Measurements from ENCODE around the gene IL36B. TPM values are rescaled to one million over a fixed set of nuclear protein-coding genes. Genes with fewer than 3 reads are reported as not detected.

Gene IL36B
- total RNA-seq, 1 donor from 2014 or later = not detected

DNA sequence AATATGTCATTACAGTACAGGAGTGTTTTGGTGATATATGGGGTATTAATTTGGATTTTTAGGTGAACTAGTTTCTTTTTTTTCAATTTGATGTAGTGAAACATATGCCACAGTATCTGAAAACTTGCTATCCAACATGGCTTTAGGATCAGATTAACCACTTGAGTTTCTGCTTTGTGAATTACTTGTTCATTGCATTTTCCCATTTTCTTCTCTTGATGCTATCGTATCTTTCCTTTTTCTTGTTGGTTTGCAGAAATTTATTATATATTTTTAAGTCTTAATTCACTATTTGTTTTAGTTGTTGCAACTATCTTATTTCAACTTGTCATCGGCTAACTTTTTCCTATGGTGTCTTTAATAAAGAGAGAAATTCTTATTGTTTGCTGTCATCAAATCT, 38.6 kb downstream of the IL36B start:
- no peak overlapping the region for H3K4me3 Mint-ChIP-seq
- no peak for TF ChIP-seq CTCF (conservative IDR thresholded peaks at IDR 0.05)
- peaks cover 39% of the 10 kb centered on the region for H3K27me3 Mint-ChIP-seq (ENCODE audit: low read depth)
- H3K4me1 Mint-ChIP-seq = peaks cover 8% of the 10 kb centered on the region
- DNase-seq (ENCODE audit: low read depth, low spot score) = no peak
- H3K36me3 Mint-ChIP-seq (ENCODE audit: low read depth) = peaks cover 4% of the 10 kb centered on the region
- peaks cover 22% of the 10 kb centered on the region for H3K9me3 Mint-ChIP-seq
- no peak overlapping the region for H3K27ac Mint-ChIP-seq (ENCODE audit: unreplicated experiment)

DNA sequence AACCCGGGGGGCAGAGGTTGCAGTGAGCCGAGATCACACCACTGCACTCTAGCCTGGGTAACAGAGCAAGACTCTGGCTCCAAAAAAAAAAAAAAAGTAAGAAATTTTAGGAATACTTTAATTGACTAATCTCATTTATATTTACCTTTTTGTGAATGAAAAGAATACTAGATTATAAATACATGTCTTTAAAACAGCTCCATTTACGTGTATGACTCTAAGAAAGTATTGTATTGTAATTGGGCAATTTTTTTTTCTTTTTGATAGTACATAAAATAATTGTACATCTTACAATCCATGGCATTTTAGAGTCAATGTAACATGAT, 39.4 kb downstream of the IL36B start:
- Mint-ChIP-seq H3K27me3 (ENCODE audit: low read depth) (peaks cover 35% of the 10 kb centered on the region), H3K4me3 (no peak overlapping the region), H3K27ac (ENCODE audit: unreplicated experiment) (no peak overlapping the region), H3K4me1 (peaks cover 8% of the 10 kb centered on the region), H3K9me3 (peaks cover 17% of the 10 kb centered on the region), H3K36me3 (ENCODE audit: low read depth) (peaks cover 2% of the 10 kb centered on the region)
- DNase-seq (ENCODE audit: low read depth, low spot score) = no peak
- no peak for TF ChIP-seq CTCF (conservative IDR thresholded peaks at IDR 0.05)

DNA sequence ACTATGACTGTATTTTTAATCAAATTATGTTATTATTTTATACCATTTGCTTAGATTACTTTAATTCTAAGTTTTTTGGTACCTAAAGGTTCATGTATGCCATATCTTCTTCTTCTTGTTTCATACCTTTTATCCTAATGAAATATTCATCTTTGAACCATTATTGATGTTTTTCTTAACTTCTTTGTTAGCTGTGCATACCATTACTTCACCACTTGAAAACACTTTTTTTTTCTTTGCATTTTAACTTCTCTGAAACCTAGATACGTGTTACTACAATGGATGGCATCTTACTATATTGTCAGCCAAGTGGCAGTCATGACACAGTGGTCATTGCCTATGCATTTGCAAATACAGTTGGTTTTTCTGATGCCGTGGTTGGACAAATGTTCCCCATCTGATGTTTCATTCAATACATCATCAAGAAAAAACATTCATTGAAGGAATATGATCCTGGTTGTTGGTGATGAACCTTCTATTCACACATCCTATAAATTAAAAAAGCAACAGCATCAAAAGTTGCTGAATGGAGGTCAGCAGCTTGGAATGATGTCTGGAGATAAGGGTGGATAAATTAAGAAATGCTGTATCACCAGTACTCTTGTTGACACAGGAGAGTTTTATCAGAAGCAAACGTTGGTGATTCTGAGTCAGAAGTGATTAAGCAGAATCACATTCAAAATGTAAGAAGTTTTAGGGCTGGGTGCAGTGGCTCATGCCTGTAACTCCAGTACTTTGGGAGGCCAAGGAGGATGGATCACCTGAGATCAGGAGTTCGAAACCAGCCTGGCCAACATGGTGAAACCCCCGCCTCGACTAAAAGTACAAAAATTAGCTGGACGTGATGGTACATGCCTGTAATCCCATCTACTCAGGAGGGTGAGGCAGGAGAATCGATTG, 40.0 kb downstream of the IL36B start:
- no peak for TF ChIP-seq CTCF (conservative IDR thresholded peaks at IDR 0.05)
- H3K27ac Mint-ChIP-seq (ENCODE audit: unreplicated experiment) = no peak overlapping the region
- no peak overlapping the region for H3K4me3 Mint-ChIP-seq
- H3K27me3 Mint-ChIP-seq (ENCODE audit: low read depth) = peaks cover 31% of the 10 kb centered on the region
- H3K36me3 Mint-ChIP-seq (ENCODE audit: low read depth) = peaks cover 2% of the 10 kb centered on the region
- peaks cover 8% of the 10 kb centered on the region for H3K4me1 Mint-ChIP-seq
- DNase-seq (ENCODE audit: low read depth, low spot score) = no peak
- H3K9me3 Mint-ChIP-seq = peaks cover 17% of the 10 kb centered on the region

DNA sequence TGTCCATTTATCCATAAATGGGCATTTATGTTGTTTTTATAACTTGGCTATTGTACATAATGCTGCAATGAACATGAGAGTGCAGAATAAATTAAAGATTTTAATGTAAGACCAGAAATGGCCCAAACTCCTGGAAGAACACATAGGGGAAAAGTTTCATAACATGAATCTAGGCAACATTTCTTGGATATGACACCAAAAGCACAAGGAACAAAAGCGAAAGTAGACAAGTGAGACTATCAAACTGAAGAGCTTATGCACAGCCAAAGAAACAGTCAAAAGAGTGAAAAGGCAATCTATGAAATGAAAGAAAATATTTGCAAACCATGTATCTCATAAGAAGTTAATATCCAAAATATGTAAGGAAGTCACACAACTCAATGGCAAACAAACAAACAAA, 41.6 kb downstream of the IL36B start:
- TF ChIP-seq CTCF (conservative IDR thresholded peaks at IDR 0.05) = no peak
- no peak for DNase-seq (ENCODE audit: low read depth, low spot score)
- Mint-ChIP-seq H3K36me3 (ENCODE audit: low read depth) (peaks cover 2% of the 10 kb centered on the region), H3K4me1 (peaks cover 8% of the 10 kb centered on the region), H3K9me3 (peaks cover 13% of the 10 kb centered on the region), H3K27ac (ENCODE audit: unreplicated experiment) (no peak overlapping the region), H3K4me3 (no peak overlapping the region), H3K27me3 (ENCODE audit: low read depth) (peaks cover 23% of the 10 kb centered on the region)

GRCh38 chr2:113010088-113010487, 42.6 kb downstream of the IL36B start:
- Mint-ChIP-seq H3K27ac (ENCODE audit: unreplicated experiment) (no peak overlapping the region), H3K4me3 (no peak overlapping the region), H3K4me1 (peaks cover 8% of the 10 kb centered on the region), H3K27me3 (ENCODE audit: low read depth) (peaks cover 25% of the 10 kb centered on the region), H3K36me3 (ENCODE audit: low read depth) (peaks cover 2% of the 10 kb centered on the region), H3K9me3 (peaks cover 13% of the 10 kb centered on the region)
- no peak for DNase-seq (ENCODE audit: low read depth, low spot score)
- TF ChIP-seq CTCF (conservative IDR thresholded peaks at IDR 0.05) = no peak

All from neural crest cell (in vitro differentiated cells).